Peyer's patch (tissue), 4 donors: ENCODE data around the gene PDZD8.
A peak's percentile ranks its signal among the peaks of the same experiment; 100 is the strongest.

Experiments used
- POLR2A ChIP-seq, 2 donors: fragments of 450-650 bp; IDR thresholded peaks; one replicate each; pipeline ENCODE4 v1.5.1; 2017; ENCODE audit warnings: antibody characterized with exemption in 2 of 2, mild to moderate bottlenecking in 2 of 2, moderate library complexity in 2 of 2
- TF ChIP-seq, protein P1 (sequence below), 6 experiments: fragments of 450-650 bp in 4 of 6; fragments of 200-600 bp in 2 of 6; sonication (generic) in 1 of 6; IDR thresholded peaks; one replicate each; pipeline ENCODE4 v1.5.1; 2017 to 2019; ENCODE audit warnings: antibody characterized with exemption in 6 of 6, mild to moderate bottlenecking in 3 of 6, moderate library complexity in 1 of 6

DNA sequence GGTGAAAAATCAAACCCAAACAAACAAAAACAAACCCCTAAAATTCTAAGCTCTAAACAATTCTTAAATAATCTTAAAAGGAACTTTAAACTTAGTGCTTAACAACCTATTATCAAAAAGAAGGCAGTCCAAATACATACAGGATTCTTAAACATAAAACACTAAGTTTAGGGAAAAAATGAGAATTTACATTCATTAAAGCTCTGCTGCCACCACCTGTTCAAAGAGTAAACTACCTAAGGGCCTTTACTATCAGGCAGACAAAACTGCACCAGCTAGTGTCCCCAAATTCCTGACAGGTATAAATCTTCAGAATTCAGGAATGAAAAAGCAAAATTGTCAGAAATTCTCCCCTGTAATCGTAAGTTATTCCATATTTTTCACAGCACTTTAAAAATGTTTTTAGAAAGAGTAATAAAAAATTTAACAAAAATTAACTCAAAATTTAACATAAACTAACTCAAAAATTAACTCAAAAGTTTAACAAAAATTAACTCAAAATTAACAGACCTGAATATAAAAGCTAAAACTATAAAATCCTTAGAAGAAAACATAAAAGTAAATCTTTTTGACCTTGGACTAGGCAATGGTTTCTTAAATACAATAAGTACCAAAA, 55.1 kb downstream of the PDZD8 start:
- TF ChIP-seq, protein P1, sequence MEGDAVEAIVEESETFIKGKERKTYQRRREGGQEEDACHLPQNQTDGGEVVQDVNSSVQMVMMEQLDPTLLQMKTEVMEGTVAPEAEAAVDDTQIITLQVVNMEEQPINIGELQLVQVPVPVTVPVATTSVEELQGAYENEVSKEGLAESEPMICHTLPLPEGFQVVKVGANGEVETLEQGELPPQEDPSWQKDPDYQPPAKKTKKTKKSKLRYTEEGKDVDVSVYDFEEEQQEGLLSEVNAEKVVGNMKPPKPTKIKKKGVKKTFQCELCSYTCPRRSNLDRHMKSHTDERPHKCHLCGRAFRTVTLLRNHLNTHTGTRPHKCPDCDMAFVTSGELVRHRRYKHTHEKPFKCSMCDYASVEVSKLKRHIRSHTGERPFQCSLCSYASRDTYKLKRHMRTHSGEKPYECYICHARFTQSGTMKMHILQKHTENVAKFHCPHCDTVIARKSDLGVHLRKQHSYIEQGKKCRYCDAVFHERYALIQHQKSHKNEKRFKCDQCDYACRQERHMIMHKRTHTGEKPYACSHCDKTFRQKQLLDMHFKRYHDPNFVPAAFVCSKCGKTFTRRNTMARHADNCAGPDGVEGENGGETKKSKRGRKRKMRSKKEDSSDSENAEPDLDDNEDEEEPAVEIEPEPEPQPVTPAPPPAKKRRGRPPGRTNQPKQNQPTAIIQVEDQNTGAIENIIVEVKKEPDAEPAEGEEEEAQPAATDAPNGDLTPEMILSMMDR (IDR thresholded peaks at IDR 0.05): peak in 4 of 6 experiments; percentile 31 to 65 (median 48)
- no peak for TF ChIP-seq POLR2A (IDR thresholded peaks at IDR 0.05)
